GM23338 (cell line): Measurements from ENCODE around the gene UNC5A. TPM values are rescaled to one million over a fixed set of nuclear protein-coding genes. Genes with fewer than 3 reads are reported as not detected.

Source experiments
- ATAC-seq: fragments of 200-7000 bp; cut with Tn5 transposase; 3 replicates; pipeline ENCODE4 v1.9.1; 2020
- DNase-seq: peaks from one replicate; pipeline ENCODE4 v3.0.0-alpha.2; 2015; ENCODE audit warnings: low spot score
- H2AFZ ChIP-seq: fragments of 200-600 bp; sonication (generic); 2 replicates; pipeline ENCODE4 v1.8.0; 2016; ENCODE audit warnings: antibody characterized with exemption, mild to moderate bottlenecking, moderate library complexity
- H3F3A ChIP-seq: fragments of 200-600 bp; sonication (generic); replicated peaks from 2 replicates; pipeline ENCODE4 v1.8.0; 2017; ENCODE audit warnings: antibody characterized with exemption, mixed run types, low read depth
- H3K27ac ChIP-seq: fragments of 200-600 bp; sonication (generic); 2 replicates; pipeline ENCODE4 v1.6.1; 2016; ENCODE audit warnings: low read depth
- H3K27me3 ChIP-seq: fragments of 200-600 bp; sonication (generic); 2 replicates; pipeline ENCODE4 v1.8.0; 2016; ENCODE audit warnings: mild to moderate bottlenecking, mixed run types, moderate library complexity; ENCODE audit not compliant: insufficient read depth
- H3K36me3 ChIP-seq: fragments of 200-600 bp; sonication (generic); 2 replicates; pipeline ENCODE4 v1.8.0; 2016; ENCODE audit warnings: mild to moderate bottlenecking; ENCODE audit not compliant: insufficient read depth
- H3K4me1 ChIP-seq: fragments of 200-600 bp; sonication (generic); 2 replicates; pipeline ENCODE4 v1.8.0; 2016; ENCODE audit warnings: mild to moderate bottlenecking, moderate library complexity; ENCODE audit not compliant: insufficient read depth
- H3K4me2 ChIP-seq: fragments of 200-600 bp; sonication (generic); 2 replicates; pipeline ENCODE4 v1.7.1; 2017; ENCODE audit warnings: mixed run types
- H3K4me3 ChIP-seq: fragments of 200-600 bp; sonication (generic); 2 replicates; pipeline ENCODE4 v1.6.1; 2016; ENCODE audit warnings: mixed run types
- H3K79me2 ChIP-seq: fragments of 200-600 bp; sonication (generic); replicated peaks from 2 replicates; pipeline ENCODE4 v1.8.0; 2017; ENCODE audit warnings: mild to moderate bottlenecking; ENCODE audit not compliant: insufficient read depth
- H3K9me2 ChIP-seq: fragments of 200-600 bp; sonication (generic); 2 replicates; pipeline ENCODE4 v1.8.0; 2017; ENCODE audit not compliant: insufficient read depth
- H4K20me1 ChIP-seq: fragments of 200-600 bp; sonication (generic); replicated peaks from 2 replicates; pipeline ENCODE4 v1.8.0; 2017; ENCODE audit warnings: mild to moderate bottlenecking; ENCODE audit not compliant: insufficient read depth
- H3K27ac Mint-ChIP-seq: 2 replicates; pipeline ENCODE4 v1.8.0; 2020; ENCODE audit warnings: inconsistent platforms, mild to moderate bottlenecking, moderate library complexity, mixed read lengths
- H3K27me3 Mint-ChIP-seq: 3 replicates; pipeline ENCODE4 v1.8.0; 2022; ENCODE audit warnings: low read depth, mild to moderate bottlenecking, moderate library complexity, mixed read lengths, inconsistent platforms; ENCODE audit not compliant: insufficient read depth, poor library complexity
- H3K36me3 Mint-ChIP-seq: 3 replicates; pipeline ENCODE4 v1.8.0; 2021; ENCODE audit warnings: low read depth, mild to moderate bottlenecking, inconsistent platforms, moderate library complexity, mixed read lengths
- H3K4me1 Mint-ChIP-seq: 3 replicates; pipeline ENCODE4 v1.8.0; 2020; ENCODE audit warnings: mild to moderate bottlenecking, inconsistent platforms, mixed read lengths
- H3K4me3 Mint-ChIP-seq: 3 replicates; pipeline ENCODE4 v1.8.0; 2021; ENCODE audit warnings: moderate library complexity, mild to moderate bottlenecking, inconsistent platforms, mixed read lengths
- H3K9me3 Mint-ChIP-seq: 3 replicates; pipeline ENCODE4 v1.8.0; 2020; ENCODE audit warnings: moderate library complexity, mild to moderate bottlenecking, inconsistent platforms, mixed read lengths
- CREB1 ChIP-seq: fragments of 250-450 bp; sonication (Bioruptor Pico); IDR thresholded peaks from 2 replicates; pipeline ENCODE4 v1.5.0; 2020; ENCODE audit warnings: low read depth, mild to moderate bottlenecking, moderate library complexity
- EZH2 ChIP-seq: fragments of 200-600 bp; sonication (generic); IDR thresholded peaks from one replicate; pipeline ENCODE4 v1.8.0; 2017; ENCODE audit warnings: antibody characterized with exemption, mild to moderate bottlenecking, low read depth; ENCODE audit not compliant: unreplicated experiment
- EZH2phosphoT487 ChIP-seq: fragments of 200-600 bp; sonication (generic); IDR thresholded peaks from one replicate; pipeline ENCODE4 v1.8.1; 2018; ENCODE audit warnings: antibody characterized with exemption; ENCODE audit not compliant: unreplicated experiment
- JUNB ChIP-seq: IDR thresholded peaks from one replicate; pipeline ENCODE4 v1.6.1; 2016; ENCODE audit warnings: antibody characterized with exemption; ENCODE audit not compliant: unreplicated experiment
- NANOG ChIP-seq: IDR thresholded peaks from 2 replicates; pipeline ENCODE4 v1.6.1; 2016; ENCODE audit warnings: antibody characterized with exemption, borderline replicate concordance
- POLR2AphosphoS5 ChIP-seq: IDR thresholded peaks from 2 replicates; pipeline ENCODE4 v1.6.1; 2016; ENCODE audit warnings: antibody characterized with exemption, low read depth
- STAT1 ChIP-seq: IDR thresholded peaks from one replicate; pipeline ENCODE4 v1.6.1; 2016; ENCODE audit warnings: antibody characterized with exemption; ENCODE audit not compliant: unreplicated experiment
- ZNF114 ChIP-seq: fragments of 250-450 bp; sonication (Bioruptor Pico); IDR thresholded peaks from 2 replicates; pipeline ENCODE4 v1.5.0; 2020; ENCODE audit warnings: mild to moderate bottlenecking, moderate library complexity
- ZNF331 ChIP-seq: fragments of 250-450 bp; sonication (Bioruptor Pico); IDR thresholded peaks from 2 replicates; pipeline ENCODE4 v1.5.0; 2020; ENCODE audit warnings: low read depth, mild to moderate bottlenecking, moderate library complexity
- polyA plus RNA-seq: library from polyadenylated mRNA; unstranded; fragments of >200 nt; fragmentation: Nextera tagmentation; extraction: Ambion mirVana; gene quantifications from 2 replicates; pipeline ENCODE4 v1.2.1, GENCODE V29; 2016
- total RNA-seq: library from RNA; depleted of rRNA; stranded (reverse); fragments of >200 nt; shearing (Covaris generic); gene quantifications from 2 replicates; pipeline ENCODE4 v1.2.3, GENCODE V29; 2014
- TF ChIP-seq, protein P1 (sequence below): IDR thresholded peaks from one replicate; pipeline ENCODE4 v1.6.1; 2018; ENCODE audit warnings: antibody characterized with exemption; ENCODE audit not compliant: unreplicated experiment
- TF ChIP-seq, protein P2 (sequence below), 2 experiments: fragments of 200-600 bp in 1 of 2; sonication (generic) in 1 of 2; conservative IDR thresholded peaks; 2 replicates each; pipeline versions ENCODE4 v1.5.1 to v1.6.1; 2016 to 2017; ENCODE audit warnings: antibody characterized with exemption in 2 of 2, low read depth in 2 of 2, mild to moderate bottlenecking in 2 of 2, moderate library complexity in 1 of 2
- TF ChIP-seq, protein P3 (sequence below): IDR thresholded peaks from 2 replicates; pipeline ENCODE4 v1.6.1; 2016; ENCODE audit warnings: antibody characterized with exemption
- TF ChIP-seq, protein P4 (sequence below): fragments of 250-450 bp; sonication (Bioruptor Pico); IDR thresholded peaks from 2 replicates; pipeline ENCODE4 v1.5.0; 2020; ENCODE audit warnings: mild to moderate bottlenecking, moderate library complexity

Gene UNC5A
- total and polyA plus RNA-seq, 2 experiments from 2014 or later = 0.92 to 3.9 TPM

DNA sequence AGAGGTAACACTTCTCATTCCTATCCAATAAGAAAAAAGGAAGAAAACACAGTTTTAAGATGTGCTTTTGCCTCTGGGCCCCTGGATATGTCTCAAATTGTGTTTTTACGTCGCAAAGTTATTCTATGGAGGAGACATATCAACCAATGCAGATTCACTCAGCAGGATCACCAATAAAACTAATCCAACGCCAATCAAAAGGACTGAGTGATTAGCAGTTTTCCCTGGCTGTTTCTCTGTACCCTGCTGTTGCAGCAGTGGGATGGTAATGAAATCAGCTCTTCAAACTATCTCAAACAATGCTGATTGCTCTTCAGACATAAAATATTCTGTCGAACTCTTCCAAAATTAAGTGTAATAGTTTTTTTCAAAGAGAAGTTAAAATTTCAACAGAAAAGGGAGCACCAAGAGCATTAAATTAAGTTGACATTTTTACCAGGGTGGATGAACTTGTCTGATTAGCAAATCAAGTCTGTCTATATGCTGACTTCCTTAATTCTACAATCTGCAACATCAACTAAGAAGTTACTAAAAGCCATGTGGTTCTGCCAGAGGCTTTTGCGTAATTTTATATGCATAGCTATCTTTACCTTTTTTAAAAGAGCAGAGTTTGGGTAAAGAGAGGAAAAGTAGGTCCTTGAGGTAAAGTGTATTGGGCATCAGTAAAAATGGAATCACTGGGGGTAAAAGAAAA lies 98.5 kb downstream of the UNC5A start:
- Histone ChIP-seq H3K4me3 (no peak overlapping the region), H3K4me2 (no peak overlapping the region), H4K20me1 (no peaks in the 10 kb centered on the region; the same call in 1 of the 2 replicates), H3F3A (no peaks in the 10 kb centered on the region), H3K9me2 (no peaks in the 10 kb centered on the region), H3K79me2 (0 out of 2 replicates have a peak, but pooled peaks cover 3% of the 10 kb centered on the region), H3K27me3 (no peaks in the 10 kb centered on the region), H3K36me3 (peaks cover 39% of the 10 kb centered on the region), H3K4me1 (no peaks in the 10 kb centered on the region), H3K27ac (no peak overlapping the region), H2AFZ (no peak overlapping the region)
- peaks cover 2% of the 10 kb centered on the region for H3K27me3 Mint-ChIP-seq
- no peaks in the 10 kb centered on the region for H3K9me3 Mint-ChIP-seq
- ATAC-seq = no peak
- H3K4me3 Mint-ChIP-seq = no peak overlapping the region
- TF ChIP-seq STAT1 (no peak), EZH2phosphoT487 (no peak), POLR2AphosphoS5 (no peak), CREB1 (CRISPR knock-in tag) (no peak), ZNF114 (CRISPR knock-in tag) (no peak), EZH2 (no peak), NANOG (no peak), ZNF331 (CRISPR knock-in tag) (no peak), JUNB (no peak)
- TF ChIP-seq, protein P1, sequence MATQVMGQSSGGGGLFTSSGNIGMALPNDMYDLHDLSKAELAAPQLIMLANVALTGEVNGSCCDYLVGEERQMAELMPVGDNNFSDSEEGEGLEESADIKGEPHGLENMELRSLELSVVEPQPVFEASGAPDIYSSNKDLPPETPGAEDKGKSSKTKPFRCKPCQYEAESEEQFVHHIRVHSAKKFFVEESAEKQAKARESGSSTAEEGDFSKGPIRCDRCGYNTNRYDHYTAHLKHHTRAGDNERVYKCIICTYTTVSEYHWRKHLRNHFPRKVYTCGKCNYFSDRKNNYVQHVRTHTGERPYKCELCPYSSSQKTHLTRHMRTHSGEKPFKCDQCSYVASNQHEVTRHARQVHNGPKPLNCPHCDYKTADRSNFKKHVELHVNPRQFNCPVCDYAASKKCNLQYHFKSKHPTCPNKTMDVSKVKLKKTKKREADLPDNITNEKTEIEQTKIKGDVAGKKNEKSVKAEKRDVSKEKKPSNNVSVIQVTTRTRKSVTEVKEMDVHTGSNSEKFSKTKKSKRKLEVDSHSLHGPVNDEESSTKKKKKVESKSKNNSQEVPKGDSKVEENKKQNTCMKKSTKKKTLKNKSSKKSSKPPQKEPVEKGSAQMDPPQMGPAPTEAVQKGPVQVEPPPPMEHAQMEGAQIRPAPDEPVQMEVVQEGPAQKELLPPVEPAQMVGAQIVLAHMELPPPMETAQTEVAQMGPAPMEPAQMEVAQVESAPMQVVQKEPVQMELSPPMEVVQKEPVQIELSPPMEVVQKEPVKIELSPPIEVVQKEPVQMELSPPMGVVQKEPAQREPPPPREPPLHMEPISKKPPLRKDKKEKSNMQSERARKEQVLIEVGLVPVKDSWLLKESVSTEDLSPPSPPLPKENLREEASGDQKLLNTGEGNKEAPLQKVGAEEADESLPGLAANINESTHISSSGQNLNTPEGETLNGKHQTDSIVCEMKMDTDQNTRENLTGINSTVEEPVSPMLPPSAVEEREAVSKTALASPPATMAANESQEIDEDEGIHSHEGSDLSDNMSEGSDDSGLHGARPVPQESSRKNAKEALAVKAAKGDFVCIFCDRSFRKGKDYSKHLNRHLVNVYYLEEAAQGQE = no peak
- TF ChIP-seq, protein P2, sequence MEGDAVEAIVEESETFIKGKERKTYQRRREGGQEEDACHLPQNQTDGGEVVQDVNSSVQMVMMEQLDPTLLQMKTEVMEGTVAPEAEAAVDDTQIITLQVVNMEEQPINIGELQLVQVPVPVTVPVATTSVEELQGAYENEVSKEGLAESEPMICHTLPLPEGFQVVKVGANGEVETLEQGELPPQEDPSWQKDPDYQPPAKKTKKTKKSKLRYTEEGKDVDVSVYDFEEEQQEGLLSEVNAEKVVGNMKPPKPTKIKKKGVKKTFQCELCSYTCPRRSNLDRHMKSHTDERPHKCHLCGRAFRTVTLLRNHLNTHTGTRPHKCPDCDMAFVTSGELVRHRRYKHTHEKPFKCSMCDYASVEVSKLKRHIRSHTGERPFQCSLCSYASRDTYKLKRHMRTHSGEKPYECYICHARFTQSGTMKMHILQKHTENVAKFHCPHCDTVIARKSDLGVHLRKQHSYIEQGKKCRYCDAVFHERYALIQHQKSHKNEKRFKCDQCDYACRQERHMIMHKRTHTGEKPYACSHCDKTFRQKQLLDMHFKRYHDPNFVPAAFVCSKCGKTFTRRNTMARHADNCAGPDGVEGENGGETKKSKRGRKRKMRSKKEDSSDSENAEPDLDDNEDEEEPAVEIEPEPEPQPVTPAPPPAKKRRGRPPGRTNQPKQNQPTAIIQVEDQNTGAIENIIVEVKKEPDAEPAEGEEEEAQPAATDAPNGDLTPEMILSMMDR (conservative IDR thresholded peaks at IDR 0.05; ENCODE audit: low read depth in 2 of 2) = no peak
- TF ChIP-seq, protein P3, sequence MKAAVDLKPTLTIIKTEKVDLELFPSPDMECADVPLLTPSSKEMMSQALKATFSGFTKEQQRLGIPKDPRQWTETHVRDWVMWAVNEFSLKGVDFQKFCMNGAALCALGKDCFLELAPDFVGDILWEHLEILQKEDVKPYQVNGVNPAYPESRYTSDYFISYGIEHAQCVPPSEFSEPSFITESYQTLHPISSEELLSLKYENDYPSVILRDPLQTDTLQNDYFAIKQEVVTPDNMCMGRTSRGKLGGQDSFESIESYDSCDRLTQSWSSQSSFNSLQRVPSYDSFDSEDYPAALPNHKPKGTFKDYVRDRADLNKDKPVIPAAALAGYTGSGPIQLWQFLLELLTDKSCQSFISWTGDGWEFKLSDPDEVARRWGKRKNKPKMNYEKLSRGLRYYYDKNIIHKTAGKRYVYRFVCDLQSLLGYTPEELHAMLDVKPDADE = no peak
- TF ChIP-seq, protein P4, sequence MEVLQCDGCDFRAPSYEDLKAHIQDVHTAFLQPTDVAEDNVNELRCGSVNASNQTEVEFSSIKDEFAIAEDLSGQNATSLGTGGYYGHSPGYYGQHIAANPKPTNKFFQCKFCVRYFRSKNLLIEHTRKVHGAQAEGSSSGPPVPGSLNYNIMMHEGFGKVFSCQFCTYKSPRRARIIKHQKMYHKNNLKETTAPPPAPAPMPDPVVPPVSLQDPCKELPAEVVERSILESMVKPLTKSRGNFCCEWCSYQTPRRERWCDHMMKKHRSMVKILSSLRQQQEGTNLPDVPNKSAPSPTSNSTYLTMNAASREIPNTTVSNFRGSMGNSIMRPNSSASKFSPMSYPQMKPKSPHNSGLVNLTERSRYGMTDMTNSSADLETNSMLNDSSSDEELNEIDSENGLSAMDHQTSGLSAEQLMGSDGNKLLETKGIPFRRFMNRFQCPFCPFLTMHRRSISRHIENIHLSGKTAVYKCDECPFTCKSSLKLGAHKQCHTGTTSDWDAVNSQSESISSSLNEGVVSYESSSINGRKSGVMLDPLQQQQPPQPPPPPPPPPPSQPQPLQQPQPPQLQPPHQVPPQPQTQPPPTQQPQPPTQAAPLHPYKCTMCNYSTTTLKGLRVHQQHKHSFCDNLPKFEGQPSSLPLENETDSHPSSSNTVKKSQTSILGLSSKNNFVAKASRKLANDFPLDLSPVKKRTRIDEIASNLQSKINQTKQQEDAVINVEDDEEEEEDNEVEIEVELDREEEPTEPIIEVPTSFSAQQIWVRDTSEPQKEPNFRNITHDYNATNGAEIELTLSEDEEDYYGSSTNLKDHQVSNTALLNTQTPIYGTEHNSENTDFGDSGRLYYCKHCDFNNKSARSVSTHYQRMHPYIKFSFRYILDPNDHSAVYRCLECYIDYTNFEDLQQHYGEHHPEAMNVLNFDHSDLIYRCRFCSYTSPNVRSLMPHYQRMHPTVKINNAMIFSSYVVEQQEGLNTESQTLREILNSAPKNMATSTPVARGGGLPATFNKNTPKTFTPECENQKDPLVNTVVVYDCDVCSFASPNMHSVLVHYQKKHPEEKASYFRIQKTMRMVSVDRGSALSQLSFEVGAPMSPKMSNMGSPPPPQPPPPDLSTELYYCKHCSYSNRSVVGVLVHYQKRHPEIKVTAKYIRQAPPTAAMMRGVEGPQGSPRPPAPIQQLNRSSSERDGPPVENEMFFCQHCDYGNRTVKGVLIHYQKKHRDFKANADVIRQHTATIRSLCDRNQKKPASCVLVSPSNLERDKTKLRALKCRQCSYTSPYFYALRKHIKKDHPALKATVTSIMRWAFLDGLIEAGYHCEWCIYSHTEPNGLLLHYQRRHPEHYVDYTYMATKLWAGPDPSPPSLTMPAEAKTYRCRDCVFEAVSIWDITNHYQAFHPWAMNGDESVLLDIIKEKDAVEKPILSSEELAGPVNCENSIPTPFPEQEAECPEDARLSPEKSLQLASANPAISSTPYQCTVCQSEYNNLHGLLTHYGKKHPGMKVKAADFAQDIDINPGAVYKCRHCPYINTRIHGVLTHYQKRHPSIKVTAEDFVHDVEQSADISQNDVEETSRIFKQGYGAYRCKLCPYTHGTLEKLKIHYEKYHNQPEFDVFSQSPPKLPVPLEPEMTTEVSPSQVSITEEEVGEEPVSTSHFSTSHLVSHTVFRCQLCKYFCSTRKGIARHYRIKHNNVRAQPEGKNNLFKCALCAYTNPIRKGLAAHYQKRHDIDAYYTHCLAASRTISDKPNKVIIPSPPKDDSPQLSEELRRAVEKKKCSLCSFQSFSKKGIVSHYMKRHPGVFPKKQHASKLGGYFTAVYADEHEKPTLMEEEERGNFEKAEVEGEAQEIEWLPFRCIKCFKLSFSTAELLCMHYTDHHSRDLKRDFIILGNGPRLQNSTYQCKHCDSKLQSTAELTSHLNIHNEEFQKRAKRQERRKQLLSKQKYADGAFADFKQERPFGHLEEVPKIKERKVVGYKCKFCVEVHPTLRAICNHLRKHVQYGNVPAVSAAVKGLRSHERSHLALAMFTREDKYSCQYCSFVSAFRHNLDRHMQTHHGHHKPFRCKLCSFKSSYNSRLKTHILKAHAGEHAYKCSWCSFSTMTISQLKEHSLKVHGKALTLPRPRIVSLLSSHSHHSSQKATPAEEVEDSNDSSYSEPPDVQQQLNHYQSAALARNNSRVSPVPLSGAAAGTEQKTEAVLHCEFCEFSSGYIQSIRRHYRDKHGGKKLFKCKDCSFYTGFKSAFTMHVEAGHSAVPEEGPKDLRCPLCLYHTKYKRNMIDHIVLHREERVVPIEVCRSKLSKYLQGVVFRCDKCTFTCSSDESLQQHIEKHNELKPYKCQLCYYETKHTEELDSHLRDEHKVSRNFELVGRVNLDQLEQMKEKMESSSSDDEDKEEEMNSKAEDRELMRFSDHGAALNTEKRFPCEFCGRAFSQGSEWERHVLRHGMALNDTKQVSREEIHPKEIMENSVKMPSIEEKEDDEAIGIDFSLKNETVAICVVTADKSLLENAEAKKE = no peak
- H3K36me3 Mint-ChIP-seq = peaks cover 43% of the 10 kb centered on the region
- H3K4me1 Mint-ChIP-seq = peaks cover 6% of the 10 kb centered on the region; the same call in 2 of the 3 replicates
- H3K27ac Mint-ChIP-seq = no peak overlapping the region
- no peak for DNase-seq
